HG03108 (cell line): ENCODE results near the gene MRAS.

ENCODE experiments used
- ATAC-seq: cut with Tn5 transposase; IDR thresholded peaks from one replicate; pipeline ENCODE4 v1.9.1; 2021; ENCODE audit warnings: moderate library complexity; ENCODE audit not compliant: unreplicated experiment

The MRAS gene

DNA sequence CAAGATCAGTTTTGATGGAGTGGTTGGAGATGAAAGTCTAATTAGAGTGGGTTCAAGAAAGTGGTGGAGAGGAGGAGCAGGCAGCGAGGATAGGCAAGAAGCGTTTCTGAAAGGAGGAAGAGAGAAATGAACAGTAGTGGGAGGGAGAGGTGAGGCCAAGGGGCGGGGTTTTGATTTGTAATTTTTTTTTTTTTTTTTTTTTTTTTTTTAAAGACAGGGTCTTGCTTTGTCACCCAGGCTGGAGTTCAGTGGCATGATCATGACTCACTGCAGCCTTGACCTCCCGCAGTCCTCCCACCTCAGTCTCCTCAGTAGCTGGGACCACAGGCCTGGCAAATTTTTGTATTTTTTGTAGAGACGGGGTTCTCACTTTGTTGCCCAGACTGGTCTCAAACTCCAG lies 36.6 kb downstream of the MRAS start:
- ATAC-seq: no peak

DNA sequence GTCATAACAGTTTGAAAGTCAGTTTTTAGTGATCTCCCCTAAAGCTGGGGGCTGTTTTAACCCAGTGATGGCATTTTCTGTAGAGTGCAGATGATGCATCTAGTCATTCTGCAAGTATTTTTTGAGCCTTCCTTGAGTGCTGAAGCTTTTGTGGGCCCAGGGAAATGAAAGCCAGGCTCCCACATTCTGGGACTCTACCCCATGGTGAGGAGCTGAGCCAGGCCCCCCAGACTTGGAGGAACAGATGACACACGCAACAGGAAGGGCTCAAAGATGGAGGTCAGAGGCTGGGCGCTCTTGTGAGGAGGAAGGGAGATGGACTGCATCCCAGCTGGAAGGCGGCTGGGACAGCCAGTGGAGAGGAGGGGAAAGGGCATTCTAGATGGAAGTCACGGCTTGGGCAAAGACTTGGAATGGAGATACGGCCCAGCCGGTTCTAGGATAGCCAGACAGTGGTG lies 40.8 kb downstream of the MRAS start:
- no peak for ATAC-seq

- no peak for ATAC-seq
Observed at GRCh38 chr3:138389841-138390581, 41.6 kb downstream of the MRAS start.

GRCh38 chr3:138390582-138390932 lies 42.2 kb downstream of the MRAS start:
- ATAC-seq: no peak

DNA sequence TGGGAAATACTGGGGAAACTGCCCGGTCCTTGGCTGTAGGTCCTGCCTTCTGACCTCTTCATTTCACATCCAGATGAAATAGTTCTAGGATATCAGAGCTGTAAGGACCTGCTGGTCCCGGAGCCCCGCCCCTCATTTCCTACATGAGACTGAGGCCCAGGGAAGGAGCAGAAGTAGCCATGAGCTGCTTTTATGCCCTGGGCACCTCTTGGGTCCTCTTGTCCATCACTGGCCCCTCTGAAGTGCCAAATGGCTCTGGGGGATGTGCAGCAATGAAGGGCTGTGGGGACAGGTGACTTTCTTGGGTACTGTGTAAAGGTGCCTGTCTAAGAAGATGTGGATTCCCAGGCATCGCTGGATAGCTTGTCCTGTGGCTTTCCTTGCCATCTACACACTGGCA lies 45.8 kb downstream of the MRAS start:
- ATAC-seq: no peak

- ATAC-seq: no peak
Observed at GRCh38 chr3:138394686-138395085, 46.3 kb downstream of the MRAS start.

DNA sequence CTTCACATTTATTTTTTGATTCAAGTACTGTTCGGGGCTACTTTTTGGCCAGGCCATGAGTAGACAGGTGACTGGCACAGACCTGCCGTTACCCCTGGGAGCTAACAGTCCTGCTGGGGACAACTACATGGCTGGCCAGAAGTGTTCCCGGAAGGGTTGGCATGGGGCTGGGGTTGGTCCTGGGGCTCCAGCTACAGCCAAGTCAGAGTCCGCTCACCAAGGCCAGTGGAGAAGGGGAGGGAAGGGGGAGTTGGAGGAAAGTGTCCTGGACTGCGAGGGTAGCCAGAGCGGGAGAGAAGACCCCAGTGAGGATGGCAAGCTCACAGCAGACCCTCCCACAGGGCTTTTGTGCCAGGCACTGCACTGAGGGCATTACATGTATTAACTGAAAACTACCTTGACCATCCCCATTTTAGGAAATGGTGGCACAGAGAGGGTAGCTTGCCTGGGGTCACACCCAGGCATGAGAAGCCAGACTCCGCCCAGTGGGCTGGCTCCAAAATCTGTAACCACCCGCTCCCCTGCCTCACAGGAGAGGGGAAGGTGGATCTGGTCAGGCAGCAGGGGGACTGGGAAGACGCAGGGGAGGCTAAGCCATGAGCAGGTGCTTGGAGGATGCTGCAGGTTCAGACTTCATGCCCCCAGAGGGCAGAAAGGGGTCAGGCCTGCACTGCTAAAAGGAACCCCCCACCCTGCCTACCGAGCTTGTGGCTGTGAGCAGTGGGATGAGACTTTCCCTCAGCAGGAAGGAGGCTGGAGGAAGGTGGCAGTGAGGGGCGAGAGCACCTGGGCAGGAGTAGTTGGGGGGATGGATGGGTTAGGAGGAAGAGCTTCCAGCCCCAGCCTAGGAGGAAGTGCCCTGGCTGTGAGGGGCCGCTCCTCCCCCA lies 47.7 kb downstream of the MRAS start:
- ATAC-seq: no peak

GRCh38 chr3:138396752-138397410 lies 48.5 kb downstream of the MRAS start:
- no peak for ATAC-seq

GRCh38 chr3:138397983-138398382 lies 49.6 kb downstream of the MRAS start:
- no peak for ATAC-seq

- ATAC-seq: no peak
Observed at GRCh38 chr3:138398791-138399575, 50.6 kb downstream of the MRAS start.

- no peak for ATAC-seq
Observed at GRCh38 chr3:138399766-138400165, 51.4 kb downstream of the MRAS start.

- no peak for ATAC-seq
Observed at GRCh38 chr3:138400651-138401070, 52.3 kb downstream of the MRAS start.

DNA sequence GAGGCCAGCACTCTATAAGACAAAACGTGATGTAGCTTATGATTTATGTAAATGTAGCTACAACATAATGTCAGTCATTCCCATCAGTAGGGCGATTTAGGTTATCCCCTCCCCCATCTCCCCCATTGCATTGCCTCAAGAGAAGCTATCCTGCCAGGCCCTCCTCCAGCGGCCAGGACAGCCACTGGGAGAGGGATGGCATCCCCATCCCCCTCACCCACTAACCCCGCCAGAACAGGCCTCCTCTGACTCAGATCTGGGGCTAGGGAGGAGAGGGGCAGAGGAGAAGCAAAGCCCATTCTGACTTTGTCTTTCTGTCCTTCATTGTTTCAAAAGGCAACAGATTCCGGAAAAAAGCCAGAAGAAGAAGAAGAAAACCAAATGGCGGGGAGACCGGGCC lies 53.5 kb downstream of the MRAS start:
- ATAC-seq: no peak

GRCh38 chr3:138404121-138404520 lies 55.7 kb downstream of the MRAS start:
- ATAC-seq: no peak

GRCh38 chr3:138405001-138405400 lies 56.6 kb downstream of the MRAS start:
- ATAC-seq: no peak

DNA sequence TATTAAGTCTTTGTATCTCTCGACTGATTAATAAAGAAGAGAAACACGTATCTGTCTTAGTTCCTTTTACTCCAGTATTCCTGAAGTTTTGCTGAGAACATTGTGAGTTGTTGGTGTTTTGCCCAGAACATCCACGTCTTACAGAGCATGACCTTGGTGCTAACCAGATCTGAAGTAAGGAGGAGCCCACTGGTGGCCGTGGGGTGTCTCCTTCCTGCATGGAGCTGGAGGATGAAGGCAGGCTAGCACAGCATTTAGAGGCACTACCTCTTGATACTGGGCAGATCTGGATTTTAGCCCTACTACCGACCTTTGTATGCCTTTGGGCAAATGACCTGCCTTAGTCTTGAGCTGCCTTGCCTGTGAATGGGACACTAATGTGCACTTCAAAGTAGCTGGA lies 57.1 kb downstream of the MRAS start:
- ATAC-seq: no peak

- ATAC-seq: no peak
Observed at GRCh38 chr3:138406606-138407005, 58.2 kb downstream of the MRAS start.

- ATAC-seq: no peak
Observed at GRCh38 chr3:138407236-138407907, 59.0 kb downstream of the MRAS start.

GRCh38 chr3:138408751-138409570 lies 60.6 kb downstream of the MRAS start:
- no peak for ATAC-seq
